Osteoblast (primary cell): ENCODE measurements around the gene VTI1A. TPM values are rescaled to one million over a fixed set of nuclear protein-coding genes. Genes with fewer than 3 reads are reported as not detected.

Experiments used
- DNase-seq: peaks from one replicate; pipeline ENCODE4 v3.0.0; 2011; ENCODE audit warnings: low spot score, mixed read lengths; ENCODE audit not compliant: insufficient read length; ENCODE audit errors: missing footprints
- H2AFZ ChIP-seq: 2 replicates; pipeline ENCODE4 v1.6.0; 2011; ENCODE audit warnings: mild to moderate bottlenecking, low read length
- H3K27ac ChIP-seq: 2 replicates; pipeline ENCODE4 v1.5.1; 2011; ENCODE audit warnings: mild to moderate bottlenecking, low read depth, low read length, moderate library complexity
- H3K27me3 ChIP-seq: 2 replicates; pipeline ENCODE4 v1.6.0; 2012; ENCODE audit warnings: mild to moderate bottlenecking, control low read depth, inconsistent platforms, low read length, moderate library complexity; ENCODE audit not compliant: insufficient read depth
- H3K36me3 ChIP-seq: 2 replicates; pipeline ENCODE4 v1.5.1; 2011; ENCODE audit warnings: mild to moderate bottlenecking, low read length, control low read depth, moderate library complexity; ENCODE audit not compliant: insufficient read depth
- H3K4me1 ChIP-seq: 2 replicates; pipeline ENCODE4 v1.5.1; 2011; ENCODE audit warnings: mild to moderate bottlenecking, low read length, control low read depth, moderate library complexity; ENCODE audit not compliant: insufficient read depth
- H3K4me2 ChIP-seq: 2 replicates; pipeline ENCODE4 v1.6.0; 2011; ENCODE audit warnings: mild to moderate bottlenecking, low read length; ENCODE audit not compliant: insufficient read depth
- H3K4me3 ChIP-seq: fragments of 200-600 bp; sonication (generic); 3 replicates; pipeline ENCODE4 v1.5.1; 2012; ENCODE audit warnings: mild to moderate bottlenecking, low read length, inconsistent platforms; ENCODE audit not compliant: insufficient read depth
- H3K79me2 ChIP-seq: 2 replicates; pipeline ENCODE4 v1.6.0; 2012; ENCODE audit warnings: mild to moderate bottlenecking, low read length, control low read depth, inconsistent platforms; ENCODE audit not compliant: insufficient read depth
- H3K9me3 ChIP-seq: 2 replicates; pipeline ENCODE4 v1.5.1; 2011; ENCODE audit warnings: low read depth, low read length, control low read depth
- H4K20me1 ChIP-seq: 2 replicates; pipeline ENCODE4 v1.6.0; 2012; ENCODE audit warnings: mild to moderate bottlenecking, low read length, control low read depth; ENCODE audit not compliant: insufficient read depth
- total RNA-seq: library from RNA; depleted of rRNA; stranded (reverse); fragments of >200 nt; gene quantifications from 2 replicates; pipeline ENCODE4 v1.2.3, GENCODE V29; 2012
- TF ChIP-seq, protein P1 (sequence below): IDR thresholded peaks from 2 replicates; pipeline ENCODE4 v1.5.1; 2011; ENCODE audit warnings: mild to moderate bottlenecking, low read depth, low read length, moderate library complexity; ENCODE audit errors: extremely low read depth

VTI1A gene
- total RNA-seq, 1 donor: 34.7 TPM

DNA sequence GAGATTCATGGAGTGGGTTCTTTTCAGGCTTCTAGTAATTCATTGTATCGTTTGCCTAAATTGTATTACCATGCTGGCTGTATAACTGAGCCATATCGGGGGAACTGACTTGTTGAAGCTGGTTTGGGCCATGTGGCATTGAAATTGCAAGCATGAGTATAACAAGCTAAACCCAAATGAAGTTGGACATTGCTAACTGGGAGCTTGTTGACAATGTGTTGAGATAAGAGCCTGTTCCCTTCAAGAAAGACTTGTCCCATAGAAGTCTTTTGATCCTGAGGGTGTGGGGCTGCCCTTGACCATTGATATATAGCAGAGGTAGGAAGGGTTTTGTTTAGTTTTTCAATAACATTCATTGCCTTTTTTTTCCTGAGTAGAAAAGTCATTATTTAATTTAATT, 156.0 kb downstream of the VTI1A start:
- no peak for DNase-seq
- H3K27ac ChIP-seq: no peak overlapping the region
- H3K27me3 ChIP-seq: no peaks in the 10 kb centered on the region
- peaks cover 7% of the 10 kb centered on the region for H4K20me1 ChIP-seq
- H3K36me3 ChIP-seq: no peaks in the 10 kb centered on the region
- no peaks in the 10 kb centered on the region for H3K9me3 ChIP-seq
- H3K4me3 ChIP-seq: no peak overlapping the region
- H3K4me2 ChIP-seq: no peak overlapping the region
- no peak overlapping the region for H2AFZ ChIP-seq
- TF ChIP-seq, protein P1, sequence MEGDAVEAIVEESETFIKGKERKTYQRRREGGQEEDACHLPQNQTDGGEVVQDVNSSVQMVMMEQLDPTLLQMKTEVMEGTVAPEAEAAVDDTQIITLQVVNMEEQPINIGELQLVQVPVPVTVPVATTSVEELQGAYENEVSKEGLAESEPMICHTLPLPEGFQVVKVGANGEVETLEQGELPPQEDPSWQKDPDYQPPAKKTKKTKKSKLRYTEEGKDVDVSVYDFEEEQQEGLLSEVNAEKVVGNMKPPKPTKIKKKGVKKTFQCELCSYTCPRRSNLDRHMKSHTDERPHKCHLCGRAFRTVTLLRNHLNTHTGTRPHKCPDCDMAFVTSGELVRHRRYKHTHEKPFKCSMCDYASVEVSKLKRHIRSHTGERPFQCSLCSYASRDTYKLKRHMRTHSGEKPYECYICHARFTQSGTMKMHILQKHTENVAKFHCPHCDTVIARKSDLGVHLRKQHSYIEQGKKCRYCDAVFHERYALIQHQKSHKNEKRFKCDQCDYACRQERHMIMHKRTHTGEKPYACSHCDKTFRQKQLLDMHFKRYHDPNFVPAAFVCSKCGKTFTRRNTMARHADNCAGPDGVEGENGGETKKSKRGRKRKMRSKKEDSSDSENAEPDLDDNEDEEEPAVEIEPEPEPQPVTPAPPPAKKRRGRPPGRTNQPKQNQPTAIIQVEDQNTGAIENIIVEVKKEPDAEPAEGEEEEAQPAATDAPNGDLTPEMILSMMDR: no peak
- no peaks in the 10 kb centered on the region for H3K79me2 ChIP-seq
- no peaks in the 10 kb centered on the region for H3K4me1 ChIP-seq

GRCh38 chr10:112605063-112605462, 158.0 kb downstream of the VTI1A start:
- no peak overlapping the region for H2AFZ ChIP-seq
- no peak overlapping the region for H3K4me2 ChIP-seq
- H3K27ac ChIP-seq: no peak overlapping the region
- H4K20me1 ChIP-seq: peaks cover 7% of the 10 kb centered on the region
- H3K4me3 ChIP-seq: no peak overlapping the region
- no peaks in the 10 kb centered on the region for H3K79me2 ChIP-seq
- TF ChIP-seq, protein P1: no peak
- no peaks in the 10 kb centered on the region for H3K27me3 ChIP-seq
- peak; percentile 74 for DNase-seq
- H3K36me3 ChIP-seq: no peaks in the 10 kb centered on the region
- no peaks in the 10 kb centered on the region for H3K4me1 ChIP-seq
- H3K9me3 ChIP-seq: no peaks in the 10 kb centered on the region

DNA sequence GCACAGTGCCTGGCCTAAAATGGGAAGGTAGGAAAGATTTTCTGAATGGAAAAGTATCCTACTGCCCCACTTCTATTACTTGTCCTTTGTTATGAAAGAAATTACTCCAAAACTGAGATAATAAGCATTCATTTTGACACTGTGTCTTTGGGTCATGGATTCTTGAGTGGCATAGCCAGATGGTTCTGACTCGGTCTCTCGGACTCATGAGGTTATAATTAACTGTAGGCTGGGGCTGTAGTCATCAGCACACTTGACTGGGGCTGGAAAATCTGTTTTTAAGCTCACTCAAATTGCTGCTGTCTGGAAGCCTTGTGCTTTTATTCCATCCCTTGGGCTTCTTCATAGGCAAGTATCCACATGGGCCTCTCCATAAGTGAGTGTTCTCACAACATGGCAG, 160.5 kb downstream of the VTI1A start:
- no peak for DNase-seq
- Histone ChIP-seq H3K4me1 (no peaks in the 10 kb centered on the region), H3K27ac (no peak overlapping the region), H3K36me3 (no peaks in the 10 kb centered on the region), H3K4me2 (no peak overlapping the region), H3K4me3 (no peak overlapping the region), H3K79me2 (no peaks in the 10 kb centered on the region), H3K27me3 (no peaks in the 10 kb centered on the region), H4K20me1 (no peaks in the 10 kb centered on the region), H3K9me3 (no peaks in the 10 kb centered on the region), H2AFZ (no peak overlapping the region)
- TF ChIP-seq, protein P1: no peak

DNA sequence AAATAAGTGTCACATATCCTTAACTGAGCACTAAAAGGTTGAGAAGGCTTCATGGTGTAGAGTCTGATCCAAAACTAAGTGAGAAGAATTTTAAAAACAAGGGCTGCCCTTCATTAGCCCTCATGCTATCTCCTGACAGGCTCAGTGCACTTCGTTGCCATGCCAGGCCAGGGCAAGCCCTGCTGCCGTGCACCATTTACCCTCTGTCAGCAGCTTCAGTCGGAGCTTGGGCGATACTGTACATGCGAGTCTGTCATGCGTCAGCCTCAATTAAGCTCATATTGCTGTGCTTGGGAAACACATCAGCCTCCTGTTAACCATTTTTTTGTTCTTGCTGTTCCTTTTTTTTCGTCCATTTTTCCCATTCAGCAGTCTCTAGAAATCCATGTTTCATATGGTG, 166.6 kb downstream of the VTI1A start:
- Histone ChIP-seq H3K4me1 (no peaks in the 10 kb centered on the region), H3K9me3 (no peaks in the 10 kb centered on the region), H3K4me3 (no peak overlapping the region), H2AFZ (no peak overlapping the region), H3K27ac (no peak overlapping the region), H4K20me1 (no peaks in the 10 kb centered on the region), H3K79me2 (no peaks in the 10 kb centered on the region), H3K4me2 (no peak overlapping the region), H3K27me3 (no peaks in the 10 kb centered on the region), H3K36me3 (no peaks in the 10 kb centered on the region)
- TF ChIP-seq, protein P1: no peak
- no peak for DNase-seq
